Osteoblast (primary cell): ENCODE results near the gene MIA. TPM values are rescaled to one million over a fixed set of nuclear protein-coding genes. Genes with fewer than 3 reads are reported as not detected.

Experiments
- DNase-seq: peaks from one replicate; pipeline ENCODE4 v3.0.0; 2011; ENCODE audit warnings: low spot score, mixed read lengths; ENCODE audit not compliant: insufficient read length; ENCODE audit errors: missing footprints
- H2AFZ ChIP-seq: 2 replicates; pipeline ENCODE4 v1.6.0; 2011; ENCODE audit warnings: mild to moderate bottlenecking, low read length
- H3K27ac ChIP-seq: 2 replicates; pipeline ENCODE4 v1.5.1; 2011; ENCODE audit warnings: mild to moderate bottlenecking, low read depth, low read length, moderate library complexity
- H3K27me3 ChIP-seq: 2 replicates; pipeline ENCODE4 v1.6.0; 2012; ENCODE audit warnings: mild to moderate bottlenecking, control low read depth, inconsistent platforms, low read length, moderate library complexity; ENCODE audit not compliant: insufficient read depth
- H3K36me3 ChIP-seq: 2 replicates; pipeline ENCODE4 v1.5.1; 2011; ENCODE audit warnings: mild to moderate bottlenecking, low read length, control low read depth, moderate library complexity; ENCODE audit not compliant: insufficient read depth
- H3K4me1 ChIP-seq: 2 replicates; pipeline ENCODE4 v1.5.1; 2011; ENCODE audit warnings: mild to moderate bottlenecking, low read length, control low read depth, moderate library complexity; ENCODE audit not compliant: insufficient read depth
- H3K4me2 ChIP-seq: 2 replicates; pipeline ENCODE4 v1.6.0; 2011; ENCODE audit warnings: mild to moderate bottlenecking, low read length; ENCODE audit not compliant: insufficient read depth
- H3K4me3 ChIP-seq: fragments of 200-600 bp; sonication (generic); 3 replicates; pipeline ENCODE4 v1.5.1; 2012; ENCODE audit warnings: mild to moderate bottlenecking, low read length, inconsistent platforms; ENCODE audit not compliant: insufficient read depth
- H3K79me2 ChIP-seq: 2 replicates; pipeline ENCODE4 v1.6.0; 2012; ENCODE audit warnings: mild to moderate bottlenecking, low read length, control low read depth, inconsistent platforms; ENCODE audit not compliant: insufficient read depth
- H3K9me3 ChIP-seq: 2 replicates; pipeline ENCODE4 v1.5.1; 2011; ENCODE audit warnings: low read depth, low read length, control low read depth
- H4K20me1 ChIP-seq: 2 replicates; pipeline ENCODE4 v1.6.0; 2012; ENCODE audit warnings: mild to moderate bottlenecking, low read length, control low read depth; ENCODE audit not compliant: insufficient read depth
- CTCF ChIP-seq: IDR thresholded peaks from 2 replicates; pipeline ENCODE4 v1.5.1; 2011; ENCODE audit warnings: mild to moderate bottlenecking, low read depth, low read length, moderate library complexity; ENCODE audit errors: extremely low read depth
- total RNA-seq: library from RNA; depleted of rRNA; stranded (reverse); fragments of >200 nt; gene quantifications from 2 replicates; pipeline ENCODE4 v1.2.3, GENCODE V29; 2012

Gene MIA
- total RNA-seq, 1 donor: 0.72 TPM

GRCh38 chr19:40775632-40776022 is 306 bp downstream of the MIA start:
- H3K4me3 ChIP-seq: peak overlapping the region; percentile 24
- DNase-seq: no peak
- no peak overlapping the region for H3K27ac ChIP-seq
- H3K27me3 ChIP-seq: no peaks in the 10 kb centered on the region
- no peaks in the 10 kb centered on the region for H3K36me3 ChIP-seq
- H2AFZ ChIP-seq: peak overlapping the region; percentile 39
- no peaks in the 10 kb centered on the region for H4K20me1 ChIP-seq
- H3K4me1 ChIP-seq: peaks cover 12% of the 10 kb centered on the region
- no peaks in the 10 kb centered on the region for H3K9me3 ChIP-seq
- TF ChIP-seq CTCF: no peak
- no peak overlapping the region for H3K4me2 ChIP-seq
- H3K79me2 ChIP-seq: peaks cover 4% of the 10 kb centered on the region

GRCh38 chr19:40776364-40776763 is 1.0 kb downstream of the MIA start:
- TF ChIP-seq CTCF: no peak
- H3K27me3 ChIP-seq: no peaks in the 10 kb centered on the region
- peaks cover 12% of the 10 kb centered on the region for H3K4me1 ChIP-seq
- no peak overlapping the region for H3K4me2 ChIP-seq
- no peaks in the 10 kb centered on the region for H4K20me1 ChIP-seq
- H3K4me3 ChIP-seq: no peak overlapping the region
- no peaks in the 10 kb centered on the region for H3K9me3 ChIP-seq
- no peak for DNase-seq
- no peak overlapping the region for H2AFZ ChIP-seq
- no peaks in the 10 kb centered on the region for H3K36me3 ChIP-seq
- H3K27ac ChIP-seq: no peak overlapping the region
- peaks cover 4% of the 10 kb centered on the region for H3K79me2 ChIP-seq

GRCh38 chr19:40776932-40777644 is 1.8 kb downstream of the MIA start:
- no peaks in the 10 kb centered on the region for H4K20me1 ChIP-seq
- H3K27ac ChIP-seq: peak overlapping the region; percentile 88
- peak overlapping the region; percentile 92 for H2AFZ ChIP-seq
- H3K4me3 ChIP-seq: peak overlapping the region; percentile 77
- H3K36me3 ChIP-seq: no peaks in the 10 kb centered on the region
- peaks cover 12% of the 10 kb centered on the region for H3K4me1 ChIP-seq
- H3K4me2 ChIP-seq: peak overlapping the region; percentile 99
- peaks cover 4% of the 10 kb centered on the region for H3K79me2 ChIP-seq
- no peak for TF ChIP-seq CTCF
- no peaks in the 10 kb centered on the region for H3K9me3 ChIP-seq
- peak; percentile 83 for DNase-seq
- no peaks in the 10 kb centered on the region for H3K27me3 ChIP-seq

- Histone ChIP-seq H3K4me2 (peak overlapping the region; percentile 99), H3K27me3 (no peaks in the 10 kb centered on the region), H3K27ac (peak overlapping the region; percentile 88), H3K4me1 (peaks cover 12% of the 10 kb centered on the region), H2AFZ (peak overlapping the region; percentile 92), H3K36me3 (no peaks in the 10 kb centered on the region), H4K20me1 (no peaks in the 10 kb centered on the region), H3K79me2 (peaks cover 4% of the 10 kb centered on the region), H3K9me3 (no peaks in the 10 kb centered on the region), H3K4me3 (peak overlapping the region; percentile 77)
- no peak for DNase-seq
- TF ChIP-seq CTCF: no peak
Observed at GRCh38 chr19:40777645-40777936, 2.3 kb downstream of the MIA start.
